Measurements from ENCODE around the gene FUT6. TPM values are rescaled to one million over a fixed set of nuclear protein-coding genes. Genes with fewer than 3 reads are reported as not detected.
A peak's percentile ranks its signal among the peaks of the same experiment; 100 is the strongest.

Gene FUT6
- total RNA-seq, 1 donor from 2014 or later = not detected

- H3K4me3 Mint-ChIP-seq = no peak overlapping the region
- no peaks in the 10 kb centered on the region for H3K9me3 Mint-ChIP-seq
Observed at GRCh38 chr19:5809469-5809868, 30.0 kb downstream of the FUT6 start.

GRCh38 chr19:5809053-5809452, 30.4 kb downstream of the FUT6 start:
- no peak overlapping the region for H3K4me3 Mint-ChIP-seq
- peaks cover 6% of the 10 kb centered on the region for H3K4me1 Mint-ChIP-seq
- H3K9me3 Mint-ChIP-seq = no peaks in the 10 kb centered on the region
- no peak overlapping the region for H3K27ac Mint-ChIP-seq
- DNase-seq (ENCODE audit: low spot score in 2 of 2, unreplicated experiment in 2 of 2) = no peak
- H3K36me3 Mint-ChIP-seq = no peaks in the 10 kb centered on the region
- no peak for TF ChIP-seq CTCF (IDR thresholded peaks at IDR 0.05; ENCODE audit: unreplicated experiment)
- peaks cover 35% of the 10 kb centered on the region for H3K27me3 Mint-ChIP-seq (ENCODE audit: low read depth)

More at GRCh38 chr19:5809469-5809868, 30.0 kb downstream of the FUT6 start:
- H3K36me3 Mint-ChIP-seq = no peaks in the 10 kb centered on the region
- H3K4me1 Mint-ChIP-seq = peaks cover 2% of the 10 kb centered on the region
- TF ChIP-seq CTCF (IDR thresholded peaks at IDR 0.05; ENCODE audit: unreplicated experiment) = no peak
- H3K27ac Mint-ChIP-seq = no peak overlapping the region
- no peak for DNase-seq (ENCODE audit: low spot score in 2 of 2, unreplicated experiment in 2 of 2)
- H3K27me3 Mint-ChIP-seq (ENCODE audit: low read depth) = peaks cover 34% of the 10 kb centered on the region

- Mint-ChIP-seq H3K27ac (no peak overlapping the region), H3K4me1 (peaks cover 11% of the 10 kb centered on the region), H3K27me3 (ENCODE audit: low read depth) (peaks cover 40% of the 10 kb centered on the region), H3K4me3 (no peak overlapping the region), H3K36me3 (no peaks in the 10 kb centered on the region), H3K9me3 (no peaks in the 10 kb centered on the region)
- DNase-seq (ENCODE audit: low spot score in 2 of 2, unreplicated experiment in 2 of 2) = no peak
- no peak for TF ChIP-seq CTCF (IDR thresholded peaks at IDR 0.05; ENCODE audit: unreplicated experiment)
Observed at GRCh38 chr19:5808120-5808816, 31.2 kb downstream of the FUT6 start.

GRCh38 chr19:5806905-5807304, 32.6 kb downstream of the FUT6 start:
- TF ChIP-seq CTCF (IDR thresholded peaks at IDR 0.05; ENCODE audit: unreplicated experiment) = no peak
- no peak overlapping the region for H3K27ac Mint-ChIP-seq
- H3K4me3 Mint-ChIP-seq = no peak overlapping the region

GRCh38 chr19:5806133-5806489, 33.4 kb downstream of the FUT6 start:
- TF ChIP-seq CTCF (IDR thresholded peaks at IDR 0.05; ENCODE audit: unreplicated experiment) = peak; percentile 6
- peaks cover 46% of the 10 kb centered on the region for H3K27me3 Mint-ChIP-seq (ENCODE audit: low read depth)
- peak overlapping the region; percentile 51 for H3K4me3 Mint-ChIP-seq
- no peak overlapping the region for H3K27ac Mint-ChIP-seq
- H3K4me1 Mint-ChIP-seq = peaks cover 20% of the 10 kb centered on the region
- H3K9me3 Mint-ChIP-seq = no peaks in the 10 kb centered on the region
- no peaks in the 10 kb centered on the region for H3K36me3 Mint-ChIP-seq
- no peak for DNase-seq (ENCODE audit: low spot score in 2 of 2, unreplicated experiment in 2 of 2)

More at GRCh38 chr19:5806905-5807304, 32.6 kb downstream of the FUT6 start:
- DNase-seq (ENCODE audit: low spot score in 2 of 2, unreplicated experiment in 2 of 2) = no peak
- Mint-ChIP-seq H3K9me3 (no peaks in the 10 kb centered on the region), H3K36me3 (no peaks in the 10 kb centered on the region), H3K27me3 (ENCODE audit: low read depth) (peaks cover 46% of the 10 kb centered on the region), H3K4me1 (peaks cover 19% of the 10 kb centered on the region)
